ENCODE measurements around the gene SLPI. TPM values are rescaled to one million over a fixed set of nuclear protein-coding genes. Genes with fewer than 3 reads are reported as not detected.

SLPI gene
- total RNA-seq, 1 donor from 2014 or later = 21.9 TPM

DNA sequence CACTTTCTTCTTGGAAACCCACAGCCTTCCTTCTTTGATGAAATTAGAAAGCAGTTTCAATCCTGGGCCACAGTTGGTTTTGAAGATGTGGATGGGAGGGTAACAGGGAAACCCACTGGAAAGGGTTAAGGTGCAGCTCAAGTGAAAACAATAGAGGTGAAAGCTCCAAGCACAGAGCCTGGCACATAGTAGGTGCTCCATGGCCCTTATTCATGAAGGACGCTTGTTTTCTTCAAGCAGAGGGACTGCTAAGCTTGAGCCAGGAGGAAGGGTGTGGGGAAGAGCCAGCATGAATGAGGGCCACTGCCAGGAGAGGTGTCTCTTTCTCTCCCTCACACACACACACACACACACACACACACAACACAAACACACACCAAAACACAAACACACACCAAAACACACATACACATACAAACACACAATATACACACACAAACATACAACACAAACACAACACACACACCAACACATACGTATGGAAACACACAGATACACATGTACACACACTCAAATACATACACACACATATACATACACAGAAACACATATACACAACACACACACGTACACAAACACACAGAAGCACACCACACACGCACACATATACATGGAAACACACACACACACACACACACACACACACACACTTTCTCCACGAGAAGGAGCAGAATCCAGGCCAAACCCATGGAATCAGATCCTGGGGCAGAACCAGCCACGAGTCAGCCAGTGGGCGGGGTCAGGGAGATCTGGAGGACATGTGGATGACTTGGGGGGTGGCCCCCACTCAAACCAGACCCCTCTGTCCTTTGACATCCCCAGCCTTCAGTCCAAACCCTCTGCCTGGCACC lies 28.6 kb upstream of the SLPI start:
- no peak for ATAC-seq
- intact Hi-C loops (cut with micrococcal nuclease) = no loop called here
- DNase-seq = no peak

GRCh38 chr20:45279992-45280391 lies 25.6 kb upstream of the SLPI start:
- intact Hi-C loops (cut with micrococcal nuclease) = no loop called here
- no peak for DNase-seq
- ATAC-seq = no peak

GRCh38 chr20:45275338-45275737 lies 21.0 kb upstream of the SLPI start:
- intact Hi-C loops (cut with micrococcal nuclease) = no loop called here
- no peak for ATAC-seq
- DNase-seq = no peak

GRCh38 chr20:45269754-45270270 lies 15.4 kb upstream of the SLPI start:
- intact Hi-C loops (cut with micrococcal nuclease) = no loop called here
- ATAC-seq (no peak), DNase-seq (no peak)

- DNase-seq (no peak), ATAC-seq (no peak)
- intact Hi-C loops (cut with micrococcal nuclease) = no loop called here
Observed at GRCh38 chr20:45269056-45269455, 14.7 kb upstream of the SLPI start.

DNA sequence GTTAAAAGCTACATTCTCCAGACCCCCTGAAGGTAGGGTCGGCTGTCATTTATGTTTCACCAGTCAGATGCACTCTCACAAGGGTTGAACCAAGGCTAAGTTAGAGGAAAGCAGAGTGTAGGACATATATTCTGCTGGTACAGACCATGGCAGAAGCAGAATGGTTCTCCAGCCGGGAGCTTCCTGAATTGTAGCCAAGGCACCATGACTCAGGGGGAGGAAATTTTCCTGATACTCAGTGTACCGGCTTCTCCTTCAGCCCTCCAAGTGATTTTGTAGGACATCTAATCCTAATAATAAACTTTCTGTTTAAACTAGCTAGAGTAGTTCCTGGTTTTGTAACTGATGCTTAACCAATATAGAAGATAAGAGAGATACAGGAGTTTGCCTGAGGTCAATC lies 14.2 kb upstream of the SLPI start:
- DNase-seq (no peak), ATAC-seq (no peak)
- intact Hi-C loops (cut with micrococcal nuclease) = no loop called here

DNA sequence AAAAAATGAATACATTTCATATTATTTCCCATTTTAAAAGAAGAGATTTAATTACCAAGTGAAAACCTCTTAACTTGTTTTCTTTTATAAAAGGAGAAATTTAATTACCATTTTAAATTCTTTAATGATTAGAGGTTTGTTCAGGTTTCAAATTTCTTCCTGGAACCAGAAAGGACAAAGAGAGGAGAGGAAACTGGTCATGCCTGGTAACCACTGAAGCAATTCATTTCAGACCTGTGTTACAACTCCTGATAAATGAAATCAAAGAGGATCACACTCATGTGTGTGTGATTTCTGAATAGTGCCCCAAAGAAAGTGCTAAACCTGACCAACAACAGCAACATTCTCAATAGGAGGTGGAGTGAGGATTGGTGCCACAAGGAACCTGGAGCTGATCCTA lies 12.6 kb upstream of the SLPI start:
- ATAC-seq = no peak
- no peak for DNase-seq
- intact Hi-C loops (cut with micrococcal nuclease) = no loop called here

GRCh38 chr20:45263556-45264266 lies 9.3 kb upstream of the SLPI start:
- DNase-seq (no peak), ATAC-seq (no peak)
- intact Hi-C loops (cut with micrococcal nuclease) = no loop called here

- ATAC-seq (no peak), DNase-seq (no peak)
- intact Hi-C loops (cut with micrococcal nuclease) = no loop called here
Observed at GRCh38 chr20:45258664-45259063, 4.3 kb upstream of the SLPI start.

- intact Hi-C loops (cut with micrococcal nuclease) = no loop called here
- DNase-seq (no peak), ATAC-seq (no peak)
Observed at GRCh38 chr20:45258259-45258658, 3.9 kb upstream of the SLPI start.

DNA sequence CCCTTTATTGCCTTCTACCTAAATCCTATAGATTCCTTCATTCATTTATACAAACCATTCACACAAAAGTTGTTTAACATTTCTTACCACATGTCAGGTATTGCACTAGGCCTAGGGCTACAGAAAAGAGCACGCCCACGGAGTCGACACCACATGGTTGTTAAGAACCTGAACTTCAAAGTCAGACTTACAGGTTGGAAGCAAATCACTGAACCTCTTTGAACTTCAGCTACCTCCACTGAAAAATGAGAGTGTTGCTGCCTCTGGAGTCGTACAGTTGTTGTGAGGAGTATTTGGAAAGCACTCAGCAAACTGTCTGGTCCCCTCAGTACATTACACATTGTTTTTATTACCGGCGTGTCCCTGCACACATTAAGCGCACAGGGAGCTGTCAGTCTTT lies 3.3 kb upstream of the SLPI start:
- ATAC-seq = no peak
- intact Hi-C loops (cut with micrococcal nuclease) = no loop called here

DNA sequence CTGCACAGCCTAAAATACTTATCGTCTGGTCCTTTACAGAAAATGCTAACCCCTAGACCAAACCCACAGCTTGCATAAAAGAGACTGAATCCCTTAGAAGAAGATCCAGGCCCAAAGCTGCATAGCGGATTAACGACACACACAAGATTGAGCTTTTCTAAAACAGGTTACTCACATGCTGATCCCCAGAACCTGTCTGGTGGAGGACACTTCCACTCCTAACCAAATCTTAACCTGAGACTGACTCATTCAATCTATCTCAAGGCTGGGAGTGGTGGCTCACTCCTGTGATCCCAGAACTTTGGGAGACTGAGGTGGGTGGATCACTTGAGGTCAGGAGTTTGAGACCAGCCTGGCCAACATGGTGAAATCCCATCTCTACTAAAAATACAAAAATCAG lies 2.8 kb upstream of the SLPI start:
- no peak for ATAC-seq
- intact Hi-C loops (cut with micrococcal nuclease) = no loop called here

More for the DNA sequence above, 3.3 kb upstream of the SLPI start:
- DNase-seq = no peak

DNA sequence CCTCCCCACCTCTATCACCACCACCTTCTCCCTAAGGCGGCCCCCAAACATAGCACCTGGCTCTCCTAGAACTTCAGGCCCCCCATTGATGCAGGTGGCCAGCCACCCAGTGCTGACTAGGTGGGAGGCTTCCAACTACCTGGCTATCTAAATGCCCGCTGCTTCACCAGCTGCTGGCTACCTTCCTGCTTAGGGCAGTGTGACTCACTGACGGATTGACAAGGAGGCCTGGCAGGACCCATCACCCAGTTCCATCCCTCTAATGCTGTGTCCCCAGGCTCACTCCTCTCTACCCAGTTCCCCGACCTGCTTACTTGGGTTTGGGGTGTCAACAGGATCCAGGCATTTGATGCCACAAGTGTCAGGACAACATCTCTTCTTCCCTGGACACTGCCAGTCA lies 1.1 kb downstream of the SLPI start:
- ATAC-seq = no peak
- intact Hi-C loops (cut with micrococcal nuclease) = no loop called here
- no peak for DNase-seq

More for the DNA sequence above, 2.8 kb upstream of the SLPI start:
- no peak for DNase-seq

GRCh38 chr20:45251884-45252560 lies 2.3 kb downstream of the SLPI start:
- DNase-seq (no peak), ATAC-seq (no peak)
- intact Hi-C loops (cut with micrococcal nuclease) = no loop called here

GRCh38 chr20:45248609-45249008 lies 5.8 kb downstream of the SLPI start:
- no peak for DNase-seq
- intact Hi-C loops (cut with micrococcal nuclease) = no loop called here

GRCh38 chr20:45247865-45248264 lies 6.5 kb downstream of the SLPI start:
- intact Hi-C loops (cut with micrococcal nuclease) = no loop called here

More at GRCh38 chr20:45248609-45249008, 5.8 kb downstream of the SLPI start:
- ATAC-seq = no peak

GRCh38 chr20:45246109-45246508 lies 8.3 kb downstream of the SLPI start:
- no peak for DNase-seq
- ATAC-seq = no peak
- intact Hi-C loops (cut with micrococcal nuclease) = no loop called here

More at GRCh38 chr20:45247865-45248264, 6.5 kb downstream of the SLPI start:
- DNase-seq = no peak
- no peak for ATAC-seq

- DNase-seq = no peak
- no peak for ATAC-seq
- intact Hi-C loops (cut with micrococcal nuclease) = no loop called here
Observed at GRCh38 chr20:45238139-45238538, 16.2 kb downstream of the SLPI start.

GRCh38 chr20:45235995-45236394 lies 18.4 kb downstream of the SLPI start:
- DNase-seq = no peak
- ATAC-seq = no peak
- intact Hi-C loops (cut with micrococcal nuclease) = no loop called here

DNA sequence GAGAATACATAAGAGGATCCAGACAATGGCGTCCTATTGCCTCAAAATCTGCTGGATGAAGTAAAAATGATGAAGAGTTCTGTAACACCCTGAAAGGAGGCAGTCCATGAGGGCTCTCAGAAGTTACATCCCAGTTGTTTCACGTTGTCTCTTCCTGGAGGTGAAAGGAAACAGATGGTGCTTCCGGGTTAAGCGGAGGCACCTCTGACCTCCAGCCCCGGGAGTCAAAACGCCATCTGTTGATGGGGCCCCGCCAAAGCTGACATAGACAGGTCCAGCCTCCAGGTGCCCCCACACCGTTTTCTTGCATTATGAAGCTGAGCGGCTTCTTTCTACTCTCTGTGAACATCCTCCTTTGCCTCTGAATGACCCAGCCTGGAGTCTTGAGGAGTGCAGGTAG lies 23.7 kb downstream of the SLPI start:
- DNase-seq (no peak), ATAC-seq (no peak)
- intact Hi-C loops (cut with micrococcal nuclease) = no loop called here
